ENCODE measurements around the gene GSX2.
"Not testable (repeated sequence)": the region's sequence is repeated elsewhere in the genome, so short reads cannot be mapped to it uniquely, and the experiment has no call there.

The GSX2 gene

DNA sequence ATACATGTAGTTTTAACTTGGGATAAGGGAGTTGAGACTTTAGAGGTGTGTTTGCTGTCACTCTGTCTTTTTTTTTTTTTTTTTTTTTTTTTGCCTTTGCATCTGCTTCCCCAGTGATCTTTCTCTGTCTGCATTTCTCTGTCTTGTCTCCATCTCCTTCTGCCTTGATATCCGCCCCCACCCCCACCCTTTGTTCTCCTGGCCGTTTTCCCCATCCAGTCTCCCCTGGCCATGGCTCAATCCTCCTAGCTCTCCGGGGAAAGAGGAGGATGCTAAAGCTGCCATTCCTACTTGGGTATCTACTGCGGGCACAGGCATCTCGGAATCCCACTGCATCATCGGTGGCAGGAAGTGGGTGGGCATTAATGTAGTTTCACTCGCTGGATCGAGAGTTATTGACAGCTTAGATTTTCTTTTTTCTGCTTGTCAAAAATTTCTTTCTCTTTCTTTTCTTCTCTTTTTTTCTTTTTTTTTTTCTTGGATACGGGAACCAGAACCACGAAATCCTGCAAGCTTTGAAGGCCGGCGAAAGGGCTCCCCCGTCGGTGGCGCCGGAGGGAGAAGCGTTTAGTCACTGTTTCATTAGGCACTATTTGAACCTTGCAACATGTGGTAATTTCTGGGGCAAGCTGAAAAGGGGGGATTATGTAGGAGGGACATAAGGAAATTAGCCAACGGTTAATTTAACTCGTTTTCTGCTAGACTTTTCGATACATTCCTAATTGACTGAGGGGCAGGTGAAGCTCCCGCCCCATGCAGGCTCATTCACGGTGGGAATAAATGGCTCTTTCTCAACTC, 8.2 kb downstream of the GSX2 start:
- DNase-seq: peak in 1 of 6 experiments; percentile 14

DNA sequence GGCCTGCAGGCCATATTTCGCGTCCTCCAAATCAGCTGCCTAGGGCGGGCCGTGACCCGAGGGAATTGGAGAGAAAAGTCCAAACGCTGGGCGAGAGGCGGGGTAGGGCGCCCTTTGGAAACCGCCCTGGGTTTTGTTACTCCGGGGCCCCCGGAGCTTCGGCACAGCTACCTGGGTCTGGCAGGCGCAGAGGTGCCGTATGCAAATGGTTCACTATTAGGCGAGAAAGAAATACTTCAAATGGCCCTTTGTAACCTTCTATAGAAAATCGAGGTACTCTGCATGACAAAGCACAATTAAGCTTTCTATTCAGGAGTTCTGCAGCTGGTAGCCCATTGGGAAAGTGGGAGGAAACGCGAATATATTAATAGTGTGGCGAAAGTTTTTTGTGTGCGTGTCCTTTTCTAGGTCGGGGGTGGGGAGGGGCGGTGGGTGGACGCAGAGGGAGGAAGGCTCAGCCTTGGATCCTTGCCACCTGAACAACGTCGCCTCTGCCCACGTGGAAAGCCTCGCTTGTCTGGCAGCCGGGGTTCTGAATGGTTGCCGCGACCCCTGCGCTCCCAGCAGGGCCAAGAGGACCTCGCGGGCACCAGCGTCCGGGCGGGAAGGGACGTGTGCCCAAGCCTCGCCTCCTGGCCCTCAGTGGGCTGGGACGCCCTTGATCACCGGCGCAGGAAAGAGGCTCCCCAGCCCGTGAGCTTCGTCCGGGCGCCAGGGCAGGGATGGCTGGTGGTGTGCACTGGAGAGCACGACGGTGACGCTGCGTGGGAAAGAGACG, 9.5 kb downstream of the GSX2 start:
- peak in 1 of 6 experiments; percentile 24 for DNase-seq

DNA sequence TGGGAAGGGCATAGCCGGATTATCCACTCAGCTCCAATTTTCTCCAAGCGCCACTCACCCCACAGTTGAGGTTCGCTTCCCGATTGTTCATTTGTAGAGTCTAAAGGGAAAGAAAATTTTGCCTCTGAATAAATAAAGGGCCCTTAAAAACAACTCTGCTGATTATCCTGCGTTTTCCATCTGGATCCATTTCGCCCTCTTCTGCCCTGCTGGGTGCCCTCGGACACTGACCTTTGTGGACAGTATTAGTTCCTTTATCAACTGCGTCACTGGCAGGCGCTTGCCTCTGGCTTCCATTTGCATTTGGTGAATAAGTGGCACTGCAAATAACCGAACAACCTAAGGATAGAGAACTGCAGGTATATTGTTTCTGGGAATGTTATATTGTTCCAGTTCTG, 10.1 kb downstream of the GSX2 start:
- DNase-seq: no peak

DNA sequence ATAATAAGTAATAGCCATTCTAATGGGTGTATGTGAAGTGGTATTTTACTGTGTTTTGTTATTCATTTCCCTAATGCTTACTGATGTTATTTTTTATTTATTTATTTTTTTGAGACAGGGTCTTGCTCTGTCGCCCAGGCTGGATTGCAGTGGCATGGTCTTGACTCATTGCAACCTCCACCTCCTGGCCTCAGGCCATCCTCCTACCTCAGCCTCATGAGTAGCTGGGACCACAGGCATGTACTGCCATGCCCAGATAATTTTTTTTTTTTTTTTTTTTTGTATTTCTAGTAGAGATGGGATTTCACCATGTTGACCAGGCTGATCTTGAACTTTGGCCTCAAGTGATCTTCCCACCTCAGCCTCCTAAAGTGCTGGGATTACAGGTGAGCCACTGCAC, 13.2 kb downstream of the GSX2 start:
- DNase-seq: not testable (repeated sequence)

DNA sequence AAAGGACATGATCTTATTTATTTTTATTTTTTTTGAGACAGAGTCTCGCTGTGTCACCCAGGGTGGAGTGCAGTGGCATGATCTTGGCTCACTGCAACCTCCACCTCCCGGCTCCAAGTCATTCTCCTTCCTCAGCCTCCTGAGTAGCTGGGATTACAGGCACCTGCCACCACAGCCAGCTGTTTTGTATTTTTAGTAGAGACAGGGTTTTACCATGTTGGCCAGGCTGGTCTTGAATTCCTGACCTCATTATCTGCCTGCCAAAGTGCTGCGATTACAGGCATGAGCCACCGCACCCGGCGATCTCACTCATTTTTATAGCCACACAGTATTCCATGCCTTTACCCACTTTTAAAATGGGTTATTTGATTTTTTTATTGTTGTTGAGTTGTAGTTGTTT, 16.3 kb downstream of the GSX2 start:
- not testable (repeated sequence) for DNase-seq

DNA sequence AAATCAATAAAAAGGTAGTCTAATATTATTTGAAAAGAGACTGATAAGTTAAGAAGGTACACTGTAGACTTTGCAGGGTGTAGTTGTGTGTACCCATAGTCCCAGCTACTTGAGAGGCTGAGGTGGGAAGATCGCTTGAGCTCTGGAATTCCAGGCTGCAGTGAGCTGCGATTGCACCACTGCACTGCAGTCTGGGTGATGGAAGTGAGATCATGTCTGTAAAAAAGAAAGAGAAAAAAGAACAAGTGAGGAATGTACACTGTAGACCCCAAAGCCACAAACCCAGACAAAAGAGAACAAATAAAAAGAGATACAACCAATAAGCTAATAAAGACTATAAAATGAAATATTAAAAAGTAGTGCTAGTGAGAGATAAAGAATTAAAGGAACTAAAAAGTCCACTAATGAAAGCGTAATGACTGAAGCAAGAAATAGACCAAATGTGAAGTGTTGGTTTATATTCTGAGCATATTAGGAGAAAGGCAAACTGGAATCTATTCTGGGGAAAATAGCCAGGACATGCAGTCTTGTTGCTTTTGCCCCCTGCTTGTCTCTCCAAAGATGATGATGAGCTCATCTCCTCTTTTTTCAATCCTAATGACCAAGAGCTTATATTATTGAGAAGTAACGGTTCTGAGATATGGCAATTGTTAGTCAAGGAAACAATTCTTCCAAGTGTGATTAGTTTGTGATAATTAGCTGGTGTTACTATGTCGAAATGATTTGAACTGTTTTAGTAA, 19.1 kb downstream of the GSX2 start:
- no peak for DNase-seq

DNA sequence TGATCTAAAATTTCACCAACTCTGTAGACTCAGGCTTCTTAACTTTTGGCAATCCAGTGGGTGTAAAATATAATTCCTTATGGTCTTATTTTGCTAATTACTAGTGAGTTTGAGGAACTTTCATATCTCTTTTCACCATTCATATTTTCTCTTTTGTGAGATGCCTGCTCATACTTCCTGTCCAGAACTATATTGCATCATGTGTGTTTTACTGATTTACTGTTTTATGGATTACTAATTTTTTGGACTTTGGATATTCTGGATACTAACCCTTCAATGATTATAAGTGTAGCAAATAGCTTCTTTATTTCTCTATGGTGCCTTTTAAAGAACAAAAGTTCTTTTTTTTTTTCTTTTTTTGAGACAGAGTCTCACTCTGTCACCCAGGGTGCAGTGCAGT, 20.6 kb downstream of the GSX2 start:
- no peak for DNase-seq

DNA sequence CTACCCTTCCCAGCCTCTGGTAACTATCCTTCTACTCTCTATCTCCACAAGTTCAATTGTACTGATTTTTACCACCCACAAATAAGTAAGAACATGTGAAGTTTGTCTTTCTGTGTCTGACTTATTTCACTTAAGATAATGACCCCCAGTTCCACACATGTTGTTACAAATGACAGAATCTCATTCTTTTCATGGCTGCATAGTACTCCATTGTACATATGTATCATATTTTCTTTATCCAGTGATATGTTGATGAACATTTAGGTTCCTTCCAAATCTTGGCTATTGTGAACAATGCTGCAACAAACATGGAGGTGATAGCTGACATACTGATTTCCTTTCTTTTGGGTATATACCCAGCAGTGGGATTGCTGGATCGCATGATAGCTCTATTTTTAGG, 27.7 kb downstream of the GSX2 start:
- DNase-seq: no peak

DNA sequence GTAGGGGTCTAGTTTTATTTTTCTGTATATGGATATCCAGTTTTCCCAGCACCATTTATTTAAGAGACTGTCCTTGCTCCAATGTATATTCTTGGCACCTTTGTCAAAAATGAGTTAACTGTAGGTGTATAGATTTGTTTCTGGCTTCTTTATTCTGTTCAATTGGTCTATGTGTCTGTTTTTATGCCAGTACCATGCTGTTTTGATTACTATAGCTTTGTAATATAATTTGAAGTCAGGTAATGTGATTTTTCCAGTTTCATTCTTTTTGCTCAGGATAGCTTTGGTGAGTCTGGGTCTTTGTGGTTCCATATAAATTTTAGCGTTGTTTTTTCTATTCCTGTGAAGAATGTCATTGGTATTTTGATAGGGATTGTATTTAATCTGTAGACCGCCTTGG, 28.7 kb downstream of the GSX2 start:
- DNase-seq: not testable (repeated sequence)

DNA sequence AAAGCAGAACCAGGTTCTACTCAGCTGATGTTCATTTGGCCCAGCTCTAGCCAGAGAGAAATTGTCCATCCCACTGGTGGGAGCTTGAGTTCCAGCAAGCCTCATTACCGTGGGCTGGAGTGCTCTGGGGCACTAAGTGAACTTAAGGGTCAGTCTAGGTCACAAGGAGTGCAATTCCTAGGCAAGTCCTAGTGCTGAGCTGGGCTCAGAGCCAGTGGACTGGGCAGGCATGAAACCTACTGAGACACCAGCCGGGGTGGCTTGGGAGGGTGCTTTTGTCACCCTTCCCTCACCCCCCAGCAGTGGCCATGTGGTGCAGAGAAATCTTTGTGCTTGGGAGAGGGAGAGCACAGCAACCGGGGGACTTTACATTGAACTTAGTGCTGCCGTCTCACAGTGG, 39.4 kb downstream of the GSX2 start:
- no peak for DNase-seq

DNA sequence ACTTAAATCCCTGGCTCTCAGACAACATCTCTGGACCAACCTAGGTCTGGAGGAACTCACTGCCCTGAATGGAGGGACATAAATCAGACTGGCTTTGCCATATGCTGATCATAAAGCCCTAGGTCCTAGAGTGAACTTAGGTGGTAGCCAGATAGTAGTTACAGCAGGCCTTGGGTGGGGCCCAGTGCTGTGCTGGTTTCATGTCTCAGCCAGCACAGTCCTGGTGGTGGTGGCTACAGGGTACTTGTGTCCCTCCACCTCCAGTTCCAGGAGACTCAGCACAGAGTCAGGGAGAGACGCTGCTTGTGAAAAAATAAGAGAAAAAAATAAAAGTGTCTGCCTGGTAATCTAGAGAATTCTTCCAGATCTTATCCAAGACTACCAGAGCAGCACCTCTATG, 40.3 kb downstream of the GSX2 start:
- no peak for DNase-seq

DNA sequence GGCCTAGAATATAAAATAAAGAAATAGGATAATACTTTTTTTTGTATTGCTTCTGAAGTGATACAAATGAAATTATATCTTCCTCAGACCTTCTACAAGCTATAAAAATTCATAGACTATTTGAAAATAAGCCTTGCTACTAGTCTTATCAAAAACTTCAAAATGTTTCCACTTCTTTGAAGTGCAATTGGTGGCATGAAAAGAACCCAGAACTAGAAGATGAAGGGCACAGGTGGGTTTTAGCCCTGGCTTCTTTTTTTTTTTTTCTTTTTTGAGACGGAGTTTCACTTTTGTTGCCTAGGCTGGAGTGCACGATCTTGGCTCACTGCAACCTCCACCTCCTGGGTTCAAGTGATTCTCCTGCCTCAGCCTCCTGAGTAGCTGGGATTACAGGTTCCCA, 44.2 kb downstream of the GSX2 start:
- peak in 1 of 6 experiments; percentile 7 for DNase-seq

DNA sequence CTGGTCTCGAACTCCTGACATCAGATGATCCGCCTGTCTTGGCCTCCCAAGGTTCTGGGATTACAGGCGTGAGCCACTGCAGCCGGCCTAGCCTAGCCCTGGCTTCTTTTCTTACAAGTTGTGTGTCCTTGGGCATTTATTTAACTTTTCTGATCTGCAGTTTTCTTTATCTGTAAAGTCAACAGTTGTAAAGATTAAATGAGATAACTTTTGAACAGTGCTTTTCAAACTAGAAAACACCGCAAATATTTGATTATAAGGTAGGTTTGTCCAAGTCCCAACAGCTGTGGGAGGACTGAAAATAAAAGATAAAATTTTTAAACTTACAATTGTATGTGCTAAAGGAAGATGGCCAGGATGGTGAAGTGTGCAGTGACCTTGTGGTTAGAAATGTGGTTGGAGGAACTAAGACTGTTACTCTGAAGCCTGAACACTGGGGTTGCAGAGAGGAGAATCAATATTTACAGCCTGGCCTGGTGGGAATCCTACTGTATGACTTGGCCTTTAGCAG, 44.8 kb downstream of the GSX2 start:
- no peak for DNase-seq

DNA sequence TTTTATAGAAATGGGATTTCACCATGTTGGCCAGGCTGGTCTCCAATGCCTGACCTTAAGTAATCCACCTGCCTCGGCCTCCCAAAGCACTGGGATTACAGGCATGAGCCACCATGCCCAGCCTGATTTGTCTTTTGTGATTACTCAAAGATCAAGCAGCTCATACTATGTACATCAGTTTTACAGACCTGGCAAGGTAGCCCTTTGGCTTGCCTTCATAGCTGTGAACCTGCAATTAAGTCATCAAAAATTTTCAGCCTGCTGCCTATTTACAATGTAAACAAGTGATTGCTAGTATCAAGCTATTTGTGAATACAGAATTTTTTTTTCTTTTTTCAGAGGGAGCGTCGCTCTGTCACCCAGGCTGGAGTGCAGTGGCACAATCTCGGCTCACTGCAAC, 46.2 kb downstream of the GSX2 start:
- DNase-seq: no peak

DNA sequence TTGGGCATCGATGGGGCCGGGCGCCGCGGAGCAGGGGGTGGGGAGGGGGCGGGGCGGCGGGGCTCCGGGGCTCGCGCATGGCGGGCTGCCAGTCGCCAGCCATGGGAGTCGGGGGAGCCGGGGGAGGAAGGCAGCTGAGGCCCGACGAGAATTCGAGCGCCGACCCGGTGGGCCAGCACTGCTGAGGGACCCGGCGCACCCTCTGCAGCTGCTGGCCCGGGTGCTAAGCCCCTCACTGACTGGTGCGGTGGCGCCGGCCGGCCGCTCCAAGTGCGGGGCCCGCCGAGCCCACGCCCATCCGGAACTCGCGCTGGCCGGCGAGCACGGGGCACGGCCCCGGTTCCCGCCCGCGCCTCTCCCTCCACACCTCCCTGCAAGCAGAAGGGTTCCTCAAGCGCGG, 49.4 kb downstream of the GSX2 start:
- no peak for DNase-seq
